Measurements from ENCODE around the gene GRAP2. TPM values are rescaled to one million over a fixed set of nuclear protein-coding genes. Genes with fewer than 3 reads are reported as not detected.

Gene GRAP2
- total RNA-seq, 6 donors from 2014 or later: 3.2 to 22.0 (median 7.2) TPM

- Histone ChIP-seq H3K27me3 (no peaks in the 10 kb centered on the region), H3K4me1 (no peaks in the 10 kb centered on the region), H3K9me3 (no peaks in the 10 kb centered on the region), H3K4me3 (no peak overlapping the region), H3K27ac (no peak overlapping the region), H3K36me3 (no peaks in the 10 kb centered on the region)
- ATAC-seq (ENCODE audit: low FRiP score in 2 of 2): no peak
- 78 to 83% methylated on average over 7 of the region's 7 CpGs for WGBS, 2 donors
- TF ChIP-seq EP300 (IDR thresholded peaks at IDR 0.05) (no peak), CTCF (IDR thresholded peaks at IDR 0.05) (no peak), POLR2A (IDR thresholded peaks at IDR 0.05) (no peak), POLR2AphosphoS5 (IDR thresholded peaks at IDR 0.05) (no peak)
- no peak for DNase-seq
These were observed 84.6 kb downstream of the GRAP2 start for GRCh38 chr22:39985383-39986035.

- WGBS, 2 donors: 68 to 70% methylated on average over 10 of the region's 10 CpGs
- Histone ChIP-seq H3K27me3 (peaks cover 0 to 7% (median 3%) of the 10 kb centered on the region in 4 donors), H3K27ac (no peak overlapping the region), H3K4me1 (no peaks in the 10 kb centered on the region), H3K4me3 (no peak overlapping the region), H3K9me3 (no peaks in the 10 kb centered on the region), H3K36me3 (no peaks in the 10 kb centered on the region)
- ATAC-seq (ENCODE audit: low FRiP score in 2 of 2) (no peak), DNase-seq (no peak)
- TF ChIP-seq POLR2A (IDR thresholded peaks at IDR 0.05) (no peak), POLR2AphosphoS5 (IDR thresholded peaks at IDR 0.05) (no peak), CTCF (IDR thresholded peaks at IDR 0.05) (no peak), EP300 (IDR thresholded peaks at IDR 0.05) (no peak)
These were observed 87.7 kb downstream of the GRAP2 start for GRCh38 chr22:39988386-39989114.

GRCh38 chr22:39989633-39990032, 88.7 kb downstream of the GRAP2 start:
- DNase-seq (no peak), ATAC-seq (ENCODE audit: low FRiP score in 2 of 2) (no peak)
- Histone ChIP-seq H3K27ac (no peak overlapping the region), H3K4me1 (peaks cover 0 to 6% (median 4%) of the 10 kb centered on the region in 4 donors), H3K27me3 (peaks cover 0 to 17% (median 9%) of the 10 kb centered on the region in 4 donors), H3K4me3 (no peak overlapping the region), H3K9me3 (no peaks in the 10 kb centered on the region), H3K36me3 (no peaks in the 10 kb centered on the region)
- 73 to 89% methylated on average over 7 of the region's 7 CpGs for WGBS, 2 donors
- TF ChIP-seq CTCF (IDR thresholded peaks at IDR 0.05) (no peak), POLR2A (IDR thresholded peaks at IDR 0.05) (no peak), POLR2AphosphoS5 (IDR thresholded peaks at IDR 0.05) (no peak), EP300 (IDR thresholded peaks at IDR 0.05) (no peak)

- no peaks in the 10 kb centered on the region for H3K9me3 ChIP-seq
- no peak overlapping the region for H3K4me3 ChIP-seq
- DNase-seq: no peak
- ATAC-seq (ENCODE audit: low FRiP score in 2 of 2): no peak
- peaks cover 0 to 28% (median 14%) of the 10 kb centered on the region in 4 donors for H3K27me3 ChIP-seq
- 92 to 93% methylated on average over 3 of the region's 3 CpGs for WGBS, 2 donors
- peaks cover 6 to 14% (median 10%) of the 10 kb centered on the region in 4 donors for H3K4me1 ChIP-seq
- TF ChIP-seq POLR2AphosphoS5 (IDR thresholded peaks at IDR 0.05) (no peak), POLR2A (IDR thresholded peaks at IDR 0.05) (no peak), EP300 (IDR thresholded peaks at IDR 0.05) (no peak), CTCF (IDR thresholded peaks at IDR 0.05) (no peak)
- H3K36me3 ChIP-seq: no peaks in the 10 kb centered on the region
- H3K27ac ChIP-seq: no peak overlapping the region
These were observed 89.8 kb downstream of the GRAP2 start for GRCh38 chr22:39990686-39991085.
